H9 (cell line): ENCODE data around the gene RAB35. TPM values are rescaled to one million over a fixed set of nuclear protein-coding genes. Genes with fewer than 3 reads are reported as not detected.
A peak's percentile ranks its signal among the peaks of the same experiment; 100 is the strongest.

ENCODE experiments used
- DNase-seq: peaks from one replicate; pipeline ENCODE4 v3.0.0-alpha.2; 2017
- H2AFZ ChIP-seq: one replicate; pipeline ENCODE4 v1.6.1; 2013; ENCODE audit warnings: mild to moderate bottlenecking, low read length, control low read depth, moderate library complexity
- H2AK5ac ChIP-seq: 2 replicates; pipeline ENCODE4 v1.6.1; 2013; ENCODE audit warnings: low read length, control low read depth, mixed read lengths; ENCODE audit not compliant: insufficient read length
- H2BK120ac ChIP-seq: one replicate; pipeline ENCODE4 v1.6.1; 2013; ENCODE audit warnings: low read depth, mild to moderate bottlenecking, low read length, control low read depth, inconsistent platforms; ENCODE audit not compliant: poor library complexity, severe bottlenecking
- H2BK12ac ChIP-seq: 2 replicates; pipeline ENCODE4 v1.6.1; 2013; ENCODE audit warnings: low read length, control low read depth, mixed read lengths, low read depth; ENCODE audit not compliant: insufficient read length
- H2BK15ac ChIP-seq: 2 replicates; pipeline ENCODE4 v1.6.1; 2013; ENCODE audit warnings: low read depth, low read length, control low read depth
- H2BK20ac ChIP-seq: one replicate; pipeline ENCODE4 v1.6.1; 2013; ENCODE audit warnings: low read depth, mild to moderate bottlenecking, low read length, control low read depth, inconsistent platforms; ENCODE audit not compliant: poor library complexity, severe bottlenecking
- H2BK5ac ChIP-seq: 2 replicates; pipeline ENCODE4 v1.6.1; 2013; ENCODE audit warnings: low read length, control low read depth, mixed read lengths; ENCODE audit not compliant: insufficient read length
- H3K14ac ChIP-seq: 2 replicates; pipeline ENCODE4 v1.6.1; 2013; ENCODE audit warnings: low read length, control low read depth; ENCODE audit not compliant: insufficient read depth
- H3K18ac ChIP-seq: 2 replicates; pipeline ENCODE4 v1.6.1; 2013; ENCODE audit warnings: low read depth, mild to moderate bottlenecking, mixed read lengths, low read length, control low read depth; ENCODE audit not compliant: insufficient read length
- H3K23ac ChIP-seq: 2 replicates; pipeline ENCODE4 v1.6.1; 2013; ENCODE audit warnings: low read length, control low read depth, mixed read lengths, low read depth; ENCODE audit not compliant: insufficient read length
- H3K23me2 ChIP-seq: 2 replicates; pipeline ENCODE4 v1.6.1; 2013; ENCODE audit warnings: low read depth, mild to moderate bottlenecking, mixed read lengths, low read length, control low read depth; ENCODE audit not compliant: insufficient read length, poor library complexity, severe bottlenecking
- H3K27ac ChIP-seq: 2 replicates; pipeline ENCODE4 v1.5.1; 2013; ENCODE audit warnings: low read length, control low read depth, mixed read lengths, low read depth; ENCODE audit not compliant: insufficient read length
- H3K27me3 ChIP-seq: 2 replicates; pipeline ENCODE4 v1.6.1; 2013; ENCODE audit warnings: low read length, control low read depth, inconsistent platforms; ENCODE audit not compliant: insufficient read depth
- H3K4ac ChIP-seq: 2 replicates; pipeline ENCODE4 v1.6.1; 2013; ENCODE audit warnings: low read depth, mild to moderate bottlenecking, control low read depth, inconsistent platforms, low read length, moderate library complexity
- H3K4me1 ChIP-seq: 2 replicates; pipeline ENCODE4 v1.6.1; 2013; ENCODE audit warnings: low read length, control low read depth, inconsistent platforms; ENCODE audit not compliant: insufficient read depth
- H3K4me2 ChIP-seq: 2 replicates; pipeline ENCODE4 v1.6.1; 2013; ENCODE audit warnings: low read length, control low read depth, mixed read lengths; ENCODE audit not compliant: insufficient read length, insufficient read depth
- H3K56ac ChIP-seq: 2 replicates; pipeline ENCODE4 v1.6.1; 2013; ENCODE audit warnings: low read depth, mild to moderate bottlenecking, mixed read lengths, low read length, control low read depth; ENCODE audit not compliant: insufficient read length
- H3K79me1 ChIP-seq: 2 replicates; pipeline ENCODE4 v1.6.1; 2013; ENCODE audit warnings: low read depth, mild to moderate bottlenecking, moderate library complexity, low read length, control low read depth, inconsistent platforms; ENCODE audit not compliant: insufficient read depth, poor library complexity, severe bottlenecking
- H3K79me2 ChIP-seq: 2 replicates; pipeline ENCODE4 v1.6.1; 2013; ENCODE audit warnings: low read length, control low read depth, inconsistent platforms; ENCODE audit not compliant: insufficient read depth
- H3K9ac ChIP-seq: 2 replicates; pipeline ENCODE4 v1.6.1; 2013; ENCODE audit warnings: low read length, control low read depth, mixed read lengths; ENCODE audit not compliant: insufficient read length; ENCODE audit errors: extremely low read depth
- H3K9me3 ChIP-seq: one replicate; pipeline ENCODE4 v1.6.1; 2013; ENCODE audit warnings: low read depth, low read length, inconsistent platforms; ENCODE audit not compliant: control insufficient read depth
- H3T11ph ChIP-seq: one replicate; pipeline ENCODE4 v1.6.1; 2013; ENCODE audit warnings: mild to moderate bottlenecking, low read length, control low read depth, inconsistent platforms
- H4K20me1 ChIP-seq: one replicate; pipeline ENCODE4 v1.6.1; 2013; ENCODE audit not compliant: control insufficient read depth, insufficient read length, insufficient read depth
- H4K5ac ChIP-seq: 2 replicates; pipeline ENCODE4 v1.6.1; 2013; ENCODE audit warnings: low read depth, mild to moderate bottlenecking, mixed read lengths, low read length, control low read depth; ENCODE audit not compliant: insufficient read length
- H4K8ac ChIP-seq: replicated peaks from 2 replicates; pipeline ENCODE4 v1.6.1; 2013; ENCODE audit warnings: low read length, control low read depth, mixed read lengths, low read depth; ENCODE audit not compliant: insufficient read length
- H4K91ac ChIP-seq: 2 replicates; pipeline ENCODE4 v1.6.1; 2013; ENCODE audit warnings: low read depth, mild to moderate bottlenecking, moderate library complexity, mixed read lengths, low read length, control low read depth; ENCODE audit not compliant: insufficient read length
- H3K27ac Mint-ChIP-seq, 3 experiments: 2 replicates in 2 of 3; 3 replicates in 1 of 3; pipeline ENCODE4 v1.8.0; 2020 to 2021; ENCODE audit warnings: mixed read lengths in 3 of 3, mild to moderate bottlenecking in 1 of 3, moderate library complexity in 1 of 3
- H3K27me3 Mint-ChIP-seq: 2 replicates; pipeline ENCODE4 v1.8.0; 2021; ENCODE audit warnings: low read depth, mild to moderate bottlenecking, moderate library complexity, mixed read lengths
- H3K36me3 Mint-ChIP-seq, 3 experiments: 2 replicates in 2 of 3; 3 replicates in 1 of 3; pipeline ENCODE4 v1.8.0; 2020 to 2021; ENCODE audit warnings: low read depth in 3 of 3, mixed read lengths in 3 of 3; ENCODE audit not compliant: insufficient read depth in 1 of 3
- H3K4me1 Mint-ChIP-seq, 2 experiments: 2 replicates each; pipeline ENCODE4 v1.8.0; 2020; ENCODE audit warnings: mixed read lengths in 2 of 2
- H3K4me3 Mint-ChIP-seq, 2 experiments: 2 replicates in 1 of 2; 3 replicates in 1 of 2; pipeline ENCODE4 v1.8.0; 2020 to 2021; ENCODE audit warnings: mild to moderate bottlenecking in 2 of 2, mixed read lengths in 2 of 2, moderate library complexity in 1 of 2
- H3K9me3 Mint-ChIP-seq, 2 experiments: 2 replicates in 1 of 2; 3 replicates in 1 of 2; pipeline ENCODE4 v1.8.0; 2020; ENCODE audit warnings: mild to moderate bottlenecking in 2 of 2, mixed read lengths in 2 of 2, moderate library complexity in 1 of 2
- WGBS: extraction: QIAGEN DNeasy Blood & Tissue Kit; methylation state at CpG from one replicate; pipeline ENCODE4 v1.1.7; 2013; ENCODE audit warnings: missing lambda C conversion rate, low lambda C conversion rate, mixed read lengths; ENCODE audit not compliant: insufficient read length; ENCODE audit errors: extremely low coverage; 5-methylcytosine and 5-hydroxymethylcytosine counted together
- total RNA-seq: library from RNA; stranded (reverse); gene quantifications from 2 replicates; pipeline ENCODE4 v1.2.1, GENCODE V29; 2021
- TF ChIP-seq, protein P1 (sequence below): fragments of 200-600 bp; sonication (generic); conservative IDR thresholded peaks from 3 replicates; pipeline ENCODE4 v1.8.0; 2021; ENCODE audit warnings: antibody characterized with exemption, mild to moderate bottlenecking

The RAB35 gene
- total RNA-seq, 1 experiment from 2014 or later: 60.0 TPM

DNA sequence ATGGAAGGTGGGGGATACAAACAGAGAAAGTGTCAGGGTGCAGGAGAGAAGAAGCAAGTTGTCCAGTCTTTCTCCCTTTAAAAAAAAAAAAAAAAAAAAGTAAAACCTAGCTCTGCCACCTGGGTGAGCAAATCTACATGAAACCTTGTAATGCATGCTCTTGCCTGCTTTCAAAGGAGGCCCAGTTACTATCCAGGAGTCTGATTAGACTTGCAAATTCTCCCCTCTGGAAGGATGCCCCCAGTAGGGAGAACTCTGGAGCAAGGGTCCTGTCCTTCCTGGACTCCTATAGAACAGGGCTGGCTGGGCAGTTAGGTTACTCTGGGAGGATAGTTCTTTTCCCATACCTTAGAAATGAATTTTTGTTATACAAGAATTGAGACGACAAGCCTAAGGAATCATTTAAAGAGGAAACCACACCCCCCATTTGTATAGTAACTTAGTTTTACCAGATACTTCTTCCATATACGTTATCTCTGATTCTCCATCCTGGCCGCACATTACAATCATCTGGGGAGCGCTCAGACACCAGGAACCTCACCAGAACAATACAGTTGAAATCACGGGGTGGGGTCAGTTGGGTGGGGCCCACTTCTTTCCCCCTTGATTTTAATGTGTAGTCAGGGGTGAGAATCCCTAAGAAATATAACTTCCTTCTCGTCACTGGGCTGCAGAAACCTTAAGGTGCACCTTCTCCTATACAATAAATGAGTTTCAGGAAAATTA lies 30.5 kb downstream of the RAB35 start:
- no peak overlapping the region for H2BK120ac ChIP-seq
- H3K4me2 ChIP-seq: peak overlapping the region; percentile 51
- no peaks in the 10 kb centered on the region for H3K79me1 ChIP-seq
- H4K20me1 ChIP-seq: no peaks in the 10 kb centered on the region
- no peak overlapping the region for H3T11ph ChIP-seq
- no peak overlapping the region for H2AK5ac ChIP-seq
- peak; percentile 70 for DNase-seq
- no peak overlapping the region for H3K18ac ChIP-seq
- Mint-ChIP-seq H3K4me1 (peaks cover 40 to 41% of the 10 kb centered on the region in 2 experiments), H3K4me3 (peak overlapping the region; percentile 38 to 56; a peak in 4 of 5 replicates), H3K27ac (peak overlapping the region; percentile 87 to 97 (median 97)), H3K36me3 (peaks cover 10 to 21% (median 18%) of the 10 kb centered on the region in 3 experiments; a peak in 5 of 7 replicates), H3K27me3 (no peaks in the 10 kb centered on the region), H3K9me3 (no peaks in the 10 kb centered on the region; a peak in 1 of 5 replicates)
- H3K9ac ChIP-seq: no peak overlapping the region
- H2AFZ ChIP-seq: no peak overlapping the region
- H4K91ac ChIP-seq: no peak overlapping the region
- H3K27ac ChIP-seq: peak overlapping the region; percentile 50
- H3K9me3 ChIP-seq: no peaks in the 10 kb centered on the region
- no peaks in the 10 kb centered on the region for H3K79me2 ChIP-seq
- no peak overlapping the region for H2BK20ac ChIP-seq
- H3K23ac ChIP-seq: no peak overlapping the region
- H2BK5ac ChIP-seq: no peak overlapping the region
- H3K27me3 ChIP-seq: no peaks in the 10 kb centered on the region
- TF ChIP-seq, protein P1, sequence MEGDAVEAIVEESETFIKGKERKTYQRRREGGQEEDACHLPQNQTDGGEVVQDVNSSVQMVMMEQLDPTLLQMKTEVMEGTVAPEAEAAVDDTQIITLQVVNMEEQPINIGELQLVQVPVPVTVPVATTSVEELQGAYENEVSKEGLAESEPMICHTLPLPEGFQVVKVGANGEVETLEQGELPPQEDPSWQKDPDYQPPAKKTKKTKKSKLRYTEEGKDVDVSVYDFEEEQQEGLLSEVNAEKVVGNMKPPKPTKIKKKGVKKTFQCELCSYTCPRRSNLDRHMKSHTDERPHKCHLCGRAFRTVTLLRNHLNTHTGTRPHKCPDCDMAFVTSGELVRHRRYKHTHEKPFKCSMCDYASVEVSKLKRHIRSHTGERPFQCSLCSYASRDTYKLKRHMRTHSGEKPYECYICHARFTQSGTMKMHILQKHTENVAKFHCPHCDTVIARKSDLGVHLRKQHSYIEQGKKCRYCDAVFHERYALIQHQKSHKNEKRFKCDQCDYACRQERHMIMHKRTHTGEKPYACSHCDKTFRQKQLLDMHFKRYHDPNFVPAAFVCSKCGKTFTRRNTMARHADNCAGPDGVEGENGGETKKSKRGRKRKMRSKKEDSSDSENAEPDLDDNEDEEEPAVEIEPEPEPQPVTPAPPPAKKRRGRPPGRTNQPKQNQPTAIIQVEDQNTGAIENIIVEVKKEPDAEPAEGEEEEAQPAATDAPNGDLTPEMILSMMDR: no peak
- H3K4me1 ChIP-seq: peaks cover 5% of the 10 kb centered on the region; the same call in 1 of the 2 replicates
- H2BK15ac ChIP-seq: no peak overlapping the region
- WGBS: no CpG with 5 or more reads among the region's 6 CpGs
- no peak overlapping the region for H3K4ac ChIP-seq
- no peak overlapping the region for H4K5ac ChIP-seq
- H3K23me2 ChIP-seq: no peaks in the 10 kb centered on the region
- no peak overlapping the region for H4K8ac ChIP-seq
- H2BK12ac ChIP-seq: no peak overlapping the region
- no peak overlapping the region for H3K14ac ChIP-seq
- H3K56ac ChIP-seq: no peak overlapping the region
